Upper lobe of left lung (tissue), 4 donors: ENCODE measurements around the gene CLCN1.

Experiments
- CTCF ChIP-seq, 6 experiments: fragments of 450-650 bp in 4 of 6; fragments of 200-600 bp in 2 of 6; sonication (generic) in 2 of 6; IDR thresholded peaks; one replicate each; pipeline ENCODE4 v1.5.1; 2016 to 2019; ENCODE audit warnings: antibody characterized with exemption in 6 of 6
- EP300 ChIP-seq, 4 donors: sonication (generic); formaldehyde crosslinking; IDR thresholded peaks; one replicate each; pipeline ENCODE4 v1.5.1; 2017; ENCODE audit warnings: antibody characterized with exemption in 4 of 4, control low read depth in 2 of 4
- POLR2A ChIP-seq, 4 donors: fragments of 450-650 bp; IDR thresholded peaks; one replicate each; pipeline ENCODE4 v1.5.1; 2016 to 2017; ENCODE audit warnings: antibody characterized with exemption in 4 of 4, mild to moderate bottlenecking in 2 of 4
- POLR2AphosphoS5 ChIP-seq, 2 donors: sonication (generic); formaldehyde crosslinking; IDR thresholded peaks; one replicate each; pipeline ENCODE4 v1.5.1; 2017; ENCODE audit warnings: antibody characterized with exemption in 2 of 2

GRCh38 chr7:143381427-143382125, 65.7 kb downstream of the CLCN1 start:
- TF ChIP-seq EP300 (IDR thresholded peaks at IDR 0.05) (no peak), CTCF (IDR thresholded peaks at IDR 0.05) (no peak), POLR2A (IDR thresholded peaks at IDR 0.05) (no peak), POLR2AphosphoS5 (IDR thresholded peaks at IDR 0.05) (peak in 1 of 2 donors; percentile 14)
